Activated CD4-positive, alpha-beta T cell treated with anti-CD3 and anti-CD28 coated beads for 24 hours (primary cell): ENCODE results near the gene TMEM19.

Experiments
- DNase-seq, 2 donors: peaks; one replicate each; pipeline ENCODE4 v3.0.0-alpha.2; 2020; ENCODE audit warnings: low read depth in 2 of 2

The TMEM19 gene

GRCh38 chr12:71685914-71686657, at the start of gene TMEM19:
Gene TMEM19, plus strand, starts transcription at chr12:71686082. Its CDS starts 599 bp downstream, at chr12:71686681.
- DNase-seq: peak; percentile 66 to 67

- DNase-seq: no peak
These were observed 49.2 kb upstream of the TMEM19 start for GRCh38 chr12:71636704-71637115.

GRCh38 chr12:71638499-71638898, 47.4 kb upstream of the TMEM19 start:
- no peak for DNase-seq

GRCh38 chr12:71639341-71639760, 46.5 kb upstream of the TMEM19 start:
- no peak for DNase-seq

- no peak for DNase-seq
These were observed 45.6 kb upstream of the TMEM19 start for GRCh38 chr12:71640316-71640715.

GRCh38 chr12:71641390-71641789, 44.5 kb upstream of the TMEM19 start:
- no peak for DNase-seq

GRCh38 chr12:71642264-71642663, 43.6 kb upstream of the TMEM19 start:
- DNase-seq: no peak

GRCh38 chr12:71645268-71645667, 40.6 kb upstream of the TMEM19 start:
- DNase-seq: no peak

- no peak for DNase-seq
These were observed 39.4 kb upstream of the TMEM19 start for GRCh38 chr12:71646512-71646911.

GRCh38 chr12:71648537-71648936, 37.3 kb upstream of the TMEM19 start:
- no peak for DNase-seq

- DNase-seq: no peak
These were observed 36.5 kb upstream of the TMEM19 start for GRCh38 chr12:71649401-71649800.

- no peak for DNase-seq
These were observed 33.2 kb upstream of the TMEM19 start for GRCh38 chr12:71652656-71653055.

- DNase-seq: no peak
These were observed 32.7 kb upstream of the TMEM19 start for GRCh38 chr12:71653137-71653536.

- no peak for DNase-seq
These were observed 31.7 kb upstream of the TMEM19 start for GRCh38 chr12:71654200-71654599.

- DNase-seq: no peak
These were observed 30.4 kb upstream of the TMEM19 start for GRCh38 chr12:71655495-71655894.

GRCh38 chr12:71655907-71656306, 30.0 kb upstream of the TMEM19 start:
- DNase-seq: no peak

GRCh38 chr12:71656740-71657139, 29.1 kb upstream of the TMEM19 start:
- no peak for DNase-seq

GRCh38 chr12:71661977-71662530, 23.8 kb upstream of the TMEM19 start:
- DNase-seq: no peak

- DNase-seq: peak; percentile 49 to 60
These were observed 22.9 kb upstream of the TMEM19 start for GRCh38 chr12:71662849-71663560.

GRCh38 chr12:71663561-71664410, 22.1 kb upstream of the TMEM19 start, which contains the start of the genes THAP2 and ZFC3H1:
Gene THAP2, plus strand, starts transcription at chr12:71664301. Its CDS starts 209 bp downstream, at chr12:71664510.
Gene ZFC3H1, minus strand, starts transcription at chr12:71663848. Its CDS starts 238 bp downstream, at chr12:71663610.
- peak; percentile 71 to 75 for DNase-seq

GRCh38 chr12:71664411-71665089, 21.3 kb upstream of the TMEM19 start:
- DNase-seq: no peak
